ENCODE data around the gene OR9G1.

- TF ChIP-seq CTCF (IDR thresholded peaks at IDR 0.05; ENCODE audit: low read depth, low read length, poor library complexity, severe bottlenecking) (no peak), EZH2phosphoT487 (IDR thresholded peaks at IDR 0.05; ENCODE audit: borderline replicate concordance, low read length) (no peak)
These were observed 2.1 kb downstream of the OR9G1 start for GRCh38 chr11:56700914-56701485.
